Body of pancreas (tissue), 4 donors: ENCODE measurements around the gene RSPRY1. TPM values are rescaled to one million over a fixed set of nuclear protein-coding genes. Genes with fewer than 3 reads are reported as not detected.

ENCODE experiments used
- ATAC-seq: fragments of 150-250 bp; one replicate; pipeline ENCODE4 v1.9.1; 2016
- DNase-seq, 4 donors: peaks; one replicate each; pipeline ENCODE4 v3.0.0-alpha.2; 2019
- H3K27ac ChIP-seq, 4 donors: fragments of 200-600 bp; sonication (generic); 1 replicate in 3 of 4; 2 replicates in 1 of 4; pipeline versions ENCODE4 v1.5.1 to v1.6.1; 2016 to 2019; ENCODE audit warnings: mild to moderate bottlenecking in 1 of 4, mixed read lengths in 1 of 4, moderate library complexity in 1 of 4
- H3K27me3 ChIP-seq, 2 donors: fragments of 200-600 bp; sonication (generic); one replicate each; pipeline ENCODE4 v1.6.0; 2016; ENCODE audit warnings: mild to moderate bottlenecking in 1 of 2
- H3K36me3 ChIP-seq, 2 donors: fragments of 200-600 bp; sonication (generic); replicated peaks in 1 of 2; 2 replicates each; pipeline ENCODE4 v1.5.1; 2016; ENCODE audit warnings: low read depth in 2 of 2; ENCODE audit not compliant: insufficient read depth in 1 of 2
- H3K4me1 ChIP-seq: fragments of 200-600 bp; sonication (generic); one replicate; pipeline ENCODE4 v1.6.0; 2016
- H3K4me3 ChIP-seq, 2 donors: fragments of 200-600 bp; sonication (generic); 1 replicate in 1 of 2; 2 replicates in 1 of 2; pipeline ENCODE4 v1.5.1; 2016 to 2019
- H3K9me3 ChIP-seq, 3 donors: fragments of 200-600 bp; sonication (generic); 1 replicate in 2 of 3; 2 replicates in 1 of 3; pipeline ENCODE4 v1.5.1; 2016
- POLR2A ChIP-seq, 3 donors: fragments of 450-650 bp; IDR thresholded peaks; one replicate each; pipeline ENCODE4 v1.6.1; 2016; ENCODE audit warnings: antibody characterized with exemption in 3 of 3, mild to moderate bottlenecking in 2 of 3
- WGBS, 2 donors: methylation state at CpG; one replicate each; pipeline ENCODE4 v1.1.5; 2017; 5-methylcytosine and 5-hydroxymethylcytosine counted together
- intact Hi-C: fragments of 100-400 bp; cut with DNase I; formaldehyde crosslinking; loops from one replicate; pipeline ENCODE4 v1.15.1; 2023
- total RNA-seq, 2 donors: library from RNA; depleted of rRNA; stranded (reverse); fragments of >200 nt; gene quantifications; one replicate each; pipeline ENCODE4 v1.1.0, GENCODE V29; 2016
- TF ChIP-seq, protein P1 (sequence below), 7 experiments: fragments of 450-650 bp in 4 of 7; fragments of 200-600 bp in 3 of 7; sonication (generic) in 3 of 7; IDR thresholded peaks; one replicate each; pipeline ENCODE4 v1.5.1; 2016 to 2019; ENCODE audit warnings: antibody characterized with exemption in 7 of 7

The RSPRY1 gene
- total RNA-seq, 2 donors from 2014 or later = 13.8 to 31.4 TPM

DNA sequence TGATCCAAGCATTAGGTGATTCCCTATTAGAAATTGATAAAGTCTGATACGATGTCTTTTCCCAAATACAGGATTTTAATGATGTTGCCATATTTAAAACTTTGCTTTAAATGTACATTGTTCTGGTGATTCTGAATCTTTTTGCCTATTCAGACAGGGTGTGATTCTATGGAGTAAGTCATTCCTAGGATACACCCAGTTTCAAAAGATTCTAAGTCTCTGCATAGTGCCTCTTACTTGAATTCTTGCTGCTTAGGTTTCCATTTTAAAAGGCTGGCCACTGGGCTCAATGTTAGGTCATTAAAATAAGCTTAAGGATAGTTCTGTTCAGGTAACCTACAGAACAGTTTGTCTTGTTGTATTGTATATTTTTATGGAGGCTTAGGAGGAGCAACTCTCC is 36.9 kb downstream of the RSPRY1 start:
- H3K27ac ChIP-seq = no peak overlapping the region
- H3K9me3 ChIP-seq = no peaks in the 10 kb centered on the region
- WGBS, 2 donors = 92 to 93% methylated on average over 1 of the region's 1 CpG
- no peaks in the 10 kb centered on the region for H3K27me3 ChIP-seq
- DNase-seq = no peak
- ATAC-seq = no peak
- H3K36me3 ChIP-seq = peaks cover 0 to 41% of the 10 kb centered on the region in 2 donors
- H3K4me3 ChIP-seq = no peak overlapping the region
- TF ChIP-seq, protein P1, sequence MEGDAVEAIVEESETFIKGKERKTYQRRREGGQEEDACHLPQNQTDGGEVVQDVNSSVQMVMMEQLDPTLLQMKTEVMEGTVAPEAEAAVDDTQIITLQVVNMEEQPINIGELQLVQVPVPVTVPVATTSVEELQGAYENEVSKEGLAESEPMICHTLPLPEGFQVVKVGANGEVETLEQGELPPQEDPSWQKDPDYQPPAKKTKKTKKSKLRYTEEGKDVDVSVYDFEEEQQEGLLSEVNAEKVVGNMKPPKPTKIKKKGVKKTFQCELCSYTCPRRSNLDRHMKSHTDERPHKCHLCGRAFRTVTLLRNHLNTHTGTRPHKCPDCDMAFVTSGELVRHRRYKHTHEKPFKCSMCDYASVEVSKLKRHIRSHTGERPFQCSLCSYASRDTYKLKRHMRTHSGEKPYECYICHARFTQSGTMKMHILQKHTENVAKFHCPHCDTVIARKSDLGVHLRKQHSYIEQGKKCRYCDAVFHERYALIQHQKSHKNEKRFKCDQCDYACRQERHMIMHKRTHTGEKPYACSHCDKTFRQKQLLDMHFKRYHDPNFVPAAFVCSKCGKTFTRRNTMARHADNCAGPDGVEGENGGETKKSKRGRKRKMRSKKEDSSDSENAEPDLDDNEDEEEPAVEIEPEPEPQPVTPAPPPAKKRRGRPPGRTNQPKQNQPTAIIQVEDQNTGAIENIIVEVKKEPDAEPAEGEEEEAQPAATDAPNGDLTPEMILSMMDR (IDR thresholded peaks at IDR 0.05) = no peak
- TF ChIP-seq POLR2A (IDR thresholded peaks at IDR 0.05) = no peak
- H3K4me1 ChIP-seq = no peaks in the 10 kb centered on the region
- intact Hi-C loops = no loop called here

DNA sequence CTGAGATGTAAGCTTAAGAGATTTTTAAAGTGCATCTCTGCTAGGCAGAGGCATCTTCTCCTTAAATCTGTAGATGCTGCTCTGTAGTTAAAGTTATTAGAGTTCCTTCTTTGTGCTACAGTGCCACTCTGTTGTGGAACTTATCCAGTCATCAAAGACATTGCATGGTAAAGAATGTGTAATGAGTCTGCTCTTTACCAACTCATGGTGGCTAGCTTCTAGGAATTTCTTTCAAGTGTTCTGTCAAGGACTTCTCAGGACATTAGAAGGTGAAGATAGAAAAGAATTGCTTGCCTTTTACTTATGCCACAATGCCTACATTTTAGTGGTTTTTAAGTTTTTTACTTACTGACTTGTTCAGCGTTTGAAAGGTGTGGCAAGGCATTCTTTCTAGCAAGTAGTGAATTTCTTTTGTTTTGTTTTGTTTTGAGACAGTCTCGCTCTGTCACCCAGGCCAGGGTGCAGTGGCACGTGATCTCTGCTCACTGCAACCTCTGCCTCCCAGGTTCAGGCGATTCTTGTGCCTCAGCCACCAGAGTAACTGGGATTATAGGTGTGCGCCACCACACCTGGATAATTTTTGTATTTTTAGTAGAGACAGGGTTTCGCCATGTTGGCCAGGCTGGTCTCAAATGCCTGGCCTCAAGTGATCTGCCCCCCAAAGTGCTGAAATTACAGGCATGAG is 38.7 kb downstream of the RSPRY1 start:
- ATAC-seq = no peak

DNA sequence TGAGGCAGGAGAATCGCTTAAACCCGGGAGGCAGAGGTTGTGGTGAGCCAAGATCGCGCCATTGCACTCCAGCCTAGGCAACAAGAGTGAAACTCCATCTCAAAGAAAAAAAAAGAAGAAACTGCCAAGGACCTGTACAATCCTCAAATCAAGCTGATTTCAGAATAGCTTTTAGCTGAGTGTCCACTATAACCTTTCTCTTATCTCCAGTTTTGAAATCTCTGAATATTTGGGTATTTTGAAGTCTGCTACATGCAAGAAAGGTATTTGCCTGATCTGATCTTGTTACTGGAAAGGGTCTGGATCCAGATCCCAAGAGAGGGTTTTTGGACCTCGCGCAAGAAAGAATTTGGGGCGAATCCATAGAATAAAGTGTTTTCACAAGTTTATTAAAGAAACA is 39.8 kb downstream of the RSPRY1 start:
- DNase-seq = no peak
- Histone ChIP-seq H3K27me3 (no peaks in the 10 kb centered on the region), H3K4me1 (no peaks in the 10 kb centered on the region), H3K27ac (no peak overlapping the region), H3K9me3 (no peaks in the 10 kb centered on the region), H3K36me3 (peaks cover 0 to 51% of the 10 kb centered on the region in 2 donors), H3K4me3 (no peak overlapping the region)
- intact Hi-C loops = no loop called here
- no peak for ATAC-seq
- TF ChIP-seq POLR2A (IDR thresholded peaks at IDR 0.05) = no peak
- TF ChIP-seq, protein P1 (IDR thresholded peaks at IDR 0.05) = no peak
- 95% methylated on average over 7 of the region's 7 CpGs for WGBS, 2 donors

More for the DNA sequence above, 38.7 kb downstream of the RSPRY1 start:
- Histone ChIP-seq H3K4me3 (no peak overlapping the region), H3K27me3 (no peaks in the 10 kb centered on the region), H3K4me1 (no peaks in the 10 kb centered on the region), H3K27ac (no peak overlapping the region), H3K9me3 (no peaks in the 10 kb centered on the region), H3K36me3 (peaks cover 0 to 44% of the 10 kb centered on the region in 2 donors)
- TF ChIP-seq, protein P1 (IDR thresholded peaks at IDR 0.05) = no peak
- TF ChIP-seq POLR2A (IDR thresholded peaks at IDR 0.05) = no peak
- DNase-seq = no peak
- 95 to 96% methylated on average over 6 of the region's 6 CpGs for WGBS, 2 donors
- intact Hi-C loops = no loop called here

DNA sequence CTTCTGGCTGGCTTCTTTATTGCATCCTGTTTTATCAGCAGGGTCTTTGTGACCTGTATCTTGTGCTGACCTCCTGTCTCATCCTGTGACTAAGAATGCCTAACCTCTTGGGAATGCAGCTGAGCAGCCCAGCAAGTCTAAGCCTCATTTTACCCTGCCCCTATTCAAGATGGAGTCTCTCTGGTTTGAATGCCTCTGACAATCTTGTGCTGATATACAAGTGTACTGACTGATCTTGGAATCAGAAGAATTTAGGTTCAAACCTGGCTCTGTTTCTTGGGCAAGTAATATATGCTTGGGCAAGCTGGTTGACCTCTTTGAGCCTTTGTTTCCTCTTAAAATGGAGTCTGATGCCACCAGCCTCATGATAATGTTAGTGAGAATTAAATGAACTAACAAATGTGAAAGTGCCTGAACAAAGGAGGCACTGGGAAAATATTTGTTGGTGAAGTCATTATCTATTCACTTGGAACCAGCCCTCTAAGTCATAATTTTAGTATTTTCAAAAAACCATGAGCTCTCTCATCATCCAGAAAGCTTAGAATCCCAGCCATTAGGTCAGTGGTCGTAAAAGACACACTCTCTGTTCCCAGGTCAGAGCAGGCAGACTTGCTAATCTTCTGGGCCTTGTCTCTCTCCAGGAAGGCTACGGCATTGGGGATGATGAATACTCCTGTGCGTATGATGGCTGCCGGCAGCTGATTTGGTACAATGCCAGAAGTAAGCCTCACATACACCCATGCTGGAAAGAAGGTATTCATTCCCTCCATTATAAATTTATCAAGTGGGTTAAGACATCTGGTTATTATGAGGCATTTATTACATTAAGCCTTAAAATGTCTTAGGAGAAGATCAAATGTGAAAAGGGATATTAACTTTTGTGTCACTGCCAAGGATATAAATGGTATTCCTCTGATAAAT is 40.8 kb downstream of the RSPRY1 start:
- Histone ChIP-seq H3K4me1 (no peaks in the 10 kb centered on the region), H3K9me3 (no peaks in the 10 kb centered on the region), H3K4me3 (no peak overlapping the region), H3K36me3 (peaks cover under 1 to 47% of the 10 kb centered on the region in 2 donors), H3K27me3 (no peaks in the 10 kb centered on the region), H3K27ac (no peak overlapping the region)
- 90 to 94% methylated on average over 4 of the region's 4 CpGs for WGBS, 2 donors
- DNase-seq (no peak), ATAC-seq (no peak)
- TF ChIP-seq, protein P1 (IDR thresholded peaks at IDR 0.05) = no peak
- TF ChIP-seq POLR2A (IDR thresholded peaks at IDR 0.05) = no peak
- intact Hi-C loops = no loop called here
